ES-I3 (cell line): ENCODE measurements around the gene RXFP4.

ENCODE experiments used
- H3K36me3 ChIP-seq: 2 replicates; pipeline ENCODE4 v1.6.1; 2013; ENCODE audit warnings: mild to moderate bottlenecking, low read length, control low read depth, moderate library complexity; ENCODE audit not compliant: insufficient read depth
- H3K4me1 ChIP-seq: 2 replicates; pipeline ENCODE4 v1.6.1; 2013; ENCODE audit warnings: mild to moderate bottlenecking, control low read depth, low read length; ENCODE audit not compliant: insufficient read depth
- H3K9ac ChIP-seq: 2 replicates; pipeline ENCODE4 v1.6.1; 2013; ENCODE audit warnings: low read depth, mild to moderate bottlenecking, low read length, moderate library complexity
- H3K9me3 ChIP-seq: 2 replicates; pipeline ENCODE4 v1.6.1; 2013; ENCODE audit warnings: mild to moderate bottlenecking, low read length, moderate library complexity; ENCODE audit not compliant: control insufficient read depth, insufficient read depth

Gene RXFP4

GRCh38 chr1:155934936-155935590, 6.4 kb upstream of the RXFP4 start:
- Histone ChIP-seq H3K4me1 (peaks cover 14% of the 10 kb centered on the region), H3K36me3 (peaks cover 23% of the 10 kb centered on the region), H3K9ac (peak overlapping the region; percentile 93), H3K9me3 (no peaks in the 10 kb centered on the region)

GRCh38 chr1:155938220-155938627, 3.2 kb upstream of the RXFP4 start:
- H3K4me1 ChIP-seq = peaks cover 10% of the 10 kb centered on the region
- H3K9ac ChIP-seq = no peak overlapping the region
- peaks cover 2% of the 10 kb centered on the region; the same call in 1 of the 2 replicates for H3K36me3 ChIP-seq
- no peaks in the 10 kb centered on the region for H3K9me3 ChIP-seq

- Histone ChIP-seq H3K4me1 (peaks cover 10% of the 10 kb centered on the region), H3K9me3 (no peaks in the 10 kb centered on the region), H3K36me3 (no peaks in the 10 kb centered on the region), H3K9ac (no peak overlapping the region; the same call in 1 of the 2 replicates)
Observed at GRCh38 chr1:155940482-155940992, 901 bp upstream of the RXFP4 start.

- no peak overlapping the region for H3K9ac ChIP-seq
- H3K36me3 ChIP-seq = peaks cover 6% of the 10 kb centered on the region
- H3K9me3 ChIP-seq = no peaks in the 10 kb centered on the region
- peaks cover 20% of the 10 kb centered on the region for H3K4me1 ChIP-seq
Observed at GRCh38 chr1:155941845-155942531, 550 bp downstream of the RXFP4 start.

DNA sequence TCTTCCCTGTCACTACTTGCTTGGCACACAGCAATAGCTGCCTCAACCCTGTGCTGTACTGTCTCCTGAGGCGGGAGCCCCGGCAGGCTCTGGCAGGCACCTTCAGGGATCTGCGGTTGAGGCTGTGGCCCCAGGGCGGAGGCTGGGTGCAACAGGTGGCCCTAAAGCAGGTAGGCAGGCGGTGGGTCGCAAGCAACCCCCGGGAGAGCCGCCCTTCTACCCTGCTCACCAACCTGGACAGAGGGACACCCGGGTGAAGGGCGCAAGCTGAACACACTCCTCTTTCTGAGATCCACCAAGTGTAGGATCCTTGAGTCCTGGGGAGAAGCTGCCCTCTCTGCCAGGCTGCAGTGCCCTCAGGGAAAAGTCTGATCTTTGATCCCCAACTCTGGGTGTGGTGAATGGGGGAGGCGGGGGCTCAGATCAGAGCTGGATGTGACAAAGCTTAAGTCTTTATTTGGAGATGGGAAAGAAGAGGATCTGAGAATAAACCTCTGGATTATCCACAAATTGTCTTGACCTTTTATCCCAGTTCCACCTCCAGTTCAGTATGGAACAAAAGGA, 1.2 kb downstream of the RXFP4 start:
- H3K9me3 ChIP-seq = no peaks in the 10 kb centered on the region
- H3K9ac ChIP-seq = no peak overlapping the region
- peaks cover 22% of the 10 kb centered on the region for H3K4me1 ChIP-seq
- peaks cover 8% of the 10 kb centered on the region for H3K36me3 ChIP-seq

- no peaks in the 10 kb centered on the region for H3K9me3 ChIP-seq
- H3K36me3 ChIP-seq = peaks cover 14% of the 10 kb centered on the region
- peaks cover 22% of the 10 kb centered on the region for H3K4me1 ChIP-seq
- no peak overlapping the region for H3K9ac ChIP-seq
Observed at GRCh38 chr1:155944444-155944799, 3.0 kb downstream of the RXFP4 start.

GRCh38 chr1:155946633-155947219, 5.3 kb downstream of the RXFP4 start:
- no peak overlapping the region for H3K9ac ChIP-seq
- H3K9me3 ChIP-seq = no peaks in the 10 kb centered on the region
- peaks cover 20% of the 10 kb centered on the region for H3K36me3 ChIP-seq
- peaks cover 13% of the 10 kb centered on the region; the same call in 1 of the 2 replicates for H3K4me1 ChIP-seq

- Histone ChIP-seq H3K9ac (no peak overlapping the region), H3K4me1 (peaks cover 13% of the 10 kb centered on the region; the same call in 1 of the 2 replicates), H3K36me3 (peaks cover 26% of the 10 kb centered on the region)
Observed at GRCh38 chr1:155947292-155947691, 5.9 kb downstream of the RXFP4 start.

DNA sequence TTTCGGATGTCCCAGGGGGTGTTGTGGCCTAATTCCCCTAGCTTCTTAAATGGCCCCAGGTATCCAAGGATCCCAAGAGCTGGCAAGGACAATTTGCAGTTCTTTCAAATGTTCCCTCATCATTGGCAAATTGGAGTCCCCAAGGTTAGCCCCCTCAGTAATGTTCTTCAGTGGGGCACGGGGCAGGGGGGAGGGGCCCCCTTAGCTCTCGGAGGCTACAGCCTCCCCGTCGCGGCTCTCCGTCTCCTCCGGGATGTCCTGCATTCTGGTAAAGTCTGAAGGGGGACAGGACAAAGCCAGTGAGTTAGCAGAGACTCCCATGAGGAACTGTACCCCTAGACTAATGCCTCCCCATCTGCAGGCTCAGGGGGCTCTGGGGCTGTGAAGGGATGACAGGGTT, 6.3 kb downstream of the RXFP4 start:
- Histone ChIP-seq H3K9ac (no peak overlapping the region), H3K9me3 (no peaks in the 10 kb centered on the region), H3K4me1 (peaks cover 13% of the 10 kb centered on the region; the same call in 1 of the 2 replicates), H3K36me3 (peaks cover 30% of the 10 kb centered on the region)

More at GRCh38 chr1:155947292-155947691, 5.9 kb downstream of the RXFP4 start:
- H3K9me3 ChIP-seq = no peaks in the 10 kb centered on the region

DNA sequence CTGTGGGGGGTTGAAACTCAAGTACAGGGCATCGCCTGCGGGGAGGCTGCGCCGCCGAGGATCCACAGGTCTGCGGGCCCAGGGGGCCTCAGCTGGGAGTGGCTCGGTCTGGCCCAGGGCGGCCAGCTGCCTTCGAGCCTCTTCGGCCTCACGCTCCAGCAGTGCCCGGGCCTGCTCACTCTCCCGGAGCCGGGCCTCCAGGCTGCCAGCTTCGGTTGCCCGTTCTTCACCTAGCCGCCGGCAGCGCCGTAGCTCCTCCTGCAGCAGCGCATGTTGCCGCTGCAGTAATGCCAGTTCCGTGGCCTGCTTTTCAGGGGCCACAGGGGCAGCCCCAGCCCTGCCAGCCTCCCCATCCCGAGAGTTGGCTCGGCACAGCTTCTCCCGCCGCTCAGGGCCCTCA, 9.4 kb downstream of the RXFP4 start:
- no peak overlapping the region for H3K9ac ChIP-seq
- peaks cover 13% of the 10 kb centered on the region; the same call in 1 of the 2 replicates for H3K4me1 ChIP-seq
- peaks cover 35% of the 10 kb centered on the region for H3K36me3 ChIP-seq
- H3K9me3 ChIP-seq = no peaks in the 10 kb centered on the region

DNA sequence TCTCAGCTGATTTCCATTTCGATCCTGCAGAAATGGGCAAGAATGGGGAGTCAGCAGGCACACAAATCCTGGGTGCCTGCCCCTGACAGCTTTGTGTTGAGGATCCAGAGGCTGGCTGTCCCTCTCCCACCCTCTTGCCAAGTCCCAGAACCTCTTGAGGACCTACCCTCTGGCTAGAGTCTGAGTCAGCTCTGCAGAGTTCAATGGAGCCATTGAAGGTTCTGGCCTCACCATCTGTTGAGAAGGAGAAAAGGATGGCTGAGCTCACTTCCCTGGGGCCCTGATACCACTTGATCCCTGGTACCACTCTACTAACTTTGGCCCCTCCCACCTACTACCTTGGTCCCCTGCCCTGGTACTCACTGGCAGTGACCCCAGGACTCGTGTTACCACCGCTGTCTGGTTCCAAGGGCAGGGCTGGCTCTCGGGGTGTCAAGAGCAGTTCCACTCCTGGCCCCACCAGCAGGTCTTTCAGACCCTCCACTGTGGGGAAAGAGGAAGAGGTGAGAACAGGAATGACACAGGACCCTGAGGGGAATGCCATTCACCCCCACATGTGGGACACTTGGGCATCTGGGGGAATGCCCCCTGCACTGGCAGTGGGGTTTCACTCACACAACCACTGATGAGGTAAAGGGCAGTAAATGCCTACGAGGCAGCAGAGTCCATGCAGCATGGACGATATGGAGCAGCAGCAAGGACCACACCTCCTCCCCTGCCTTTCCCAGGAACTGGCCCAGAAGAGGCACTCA, 10.5 kb downstream of the RXFP4 start:
- no peaks in the 10 kb centered on the region for H3K9me3 ChIP-seq
- 0 out of 2 replicates have a peak, but pooled peaks cover 3% of the 10 kb centered on the region for H3K4me1 ChIP-seq
- no peak overlapping the region for H3K9ac ChIP-seq
- H3K36me3 ChIP-seq = peaks cover 30% of the 10 kb centered on the region

DNA sequence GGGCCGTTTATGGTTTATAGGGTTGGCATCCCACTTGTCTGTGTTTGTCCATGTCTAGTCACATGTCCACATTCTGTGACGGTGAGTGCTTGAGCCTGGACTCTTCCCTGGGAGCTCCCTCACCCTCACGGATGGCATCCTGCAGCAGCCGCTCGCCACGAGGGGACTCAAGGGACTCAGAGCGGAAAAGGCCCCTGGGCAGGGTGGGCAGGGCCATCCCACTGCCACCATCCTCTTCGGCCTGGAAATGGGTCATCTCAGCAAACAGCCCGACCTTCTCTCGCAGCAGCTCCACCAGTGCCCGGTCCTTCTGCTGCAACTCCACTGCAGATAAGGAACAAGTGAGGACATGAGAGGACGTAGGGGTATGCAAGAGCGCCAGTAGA, 11.1 kb downstream of the RXFP4 start:
- no peak overlapping the region for H3K9ac ChIP-seq
- peaks cover 32% of the 10 kb centered on the region for H3K36me3 ChIP-seq
- no peaks in the 10 kb centered on the region for H3K9me3 ChIP-seq
- H3K4me1 ChIP-seq = no peaks in the 10 kb centered on the region

- no peak overlapping the region for H3K9ac ChIP-seq
- no peaks in the 10 kb centered on the region for H3K9me3 ChIP-seq
- H3K4me1 ChIP-seq = no peaks in the 10 kb centered on the region
- H3K36me3 ChIP-seq = peaks cover 34% of the 10 kb centered on the region
Observed at GRCh38 chr1:155954645-155955044, 13.2 kb downstream of the RXFP4 start.

DNA sequence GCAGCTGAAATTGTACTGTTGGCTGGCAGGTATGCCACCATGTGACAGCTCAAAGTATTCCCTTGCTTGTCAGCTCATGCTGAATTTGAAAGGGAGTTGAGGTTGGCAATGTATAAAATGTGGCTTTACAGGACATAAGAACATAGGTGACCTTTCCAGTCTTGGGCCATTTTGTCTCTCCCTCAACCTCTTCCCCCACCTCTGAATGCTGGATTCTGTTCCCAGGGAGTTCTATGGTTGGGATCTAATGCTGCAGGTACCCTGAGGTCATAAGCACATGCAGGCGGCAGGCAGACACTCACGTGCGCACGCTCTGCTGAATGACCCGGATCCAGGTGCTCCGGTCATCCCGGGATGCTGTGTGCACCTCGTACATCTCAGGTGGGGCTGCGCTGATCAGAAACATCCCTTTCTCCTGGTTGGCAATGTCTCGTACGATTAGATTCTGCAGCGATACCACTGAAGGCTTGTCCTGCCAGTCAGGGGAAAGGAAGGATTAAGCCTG, 16.0 kb downstream of the RXFP4 start:
- H3K4me1 ChIP-seq = peaks cover 7% of the 10 kb centered on the region; the same call in 1 of the 2 replicates
- H3K36me3 ChIP-seq = peaks cover 33% of the 10 kb centered on the region
- H3K9me3 ChIP-seq = no peaks in the 10 kb centered on the region
- H3K9ac ChIP-seq = no peak overlapping the region
